KMS-11 (cell line): ENCODE data around the gene PRG2.

Experiments
- H2AFZ ChIP-seq: fragments of 200-600 bp; sonication (generic); 2 replicates; pipeline ENCODE4 v1.6.1; 2016; ENCODE audit warnings: antibody characterized with exemption, mixed run types, low read depth
- H3K27ac ChIP-seq: fragments of 200-600 bp; sonication (generic); 2 replicates; pipeline ENCODE4 v1.6.1; 2016; ENCODE audit warnings: mild to moderate bottlenecking, mixed run types
- H3K27me3 ChIP-seq: fragments of 200-600 bp; sonication (generic); 2 replicates; pipeline ENCODE4 v1.6.1; 2017; ENCODE audit warnings: mild to moderate bottlenecking, low read depth, mixed run types, moderate library complexity; ENCODE audit not compliant: insufficient read depth
- H3K36me3 ChIP-seq: fragments of 200-600 bp; sonication (generic); 2 replicates; pipeline ENCODE4 v1.6.1; 2017; ENCODE audit warnings: mild to moderate bottlenecking, mixed run types; ENCODE audit not compliant: insufficient read depth
- H3K4me1 ChIP-seq: fragments of 200-600 bp; sonication (generic); 2 replicates; pipeline ENCODE4 v1.6.1; 2016; ENCODE audit warnings: mild to moderate bottlenecking, low read depth, mixed run types; ENCODE audit not compliant: poor library complexity, severe bottlenecking
- H3K4me2 ChIP-seq: fragments of 200-600 bp; sonication (generic); 2 replicates; pipeline ENCODE4 v1.7.0; 2016; ENCODE audit warnings: mild to moderate bottlenecking, mixed run types
- H3K4me3 ChIP-seq: fragments of 200-600 bp; sonication (generic); IDR thresholded peaks from 2 replicates; pipeline ENCODE4 v1.6.1; 2017; ENCODE audit warnings: low read depth, low read length, mixed read lengths; ENCODE audit not compliant: insufficient read depth
- H3K79me2 ChIP-seq: fragments of 200-600 bp; sonication (generic); 2 replicates; pipeline ENCODE4 v1.6.1; 2016; ENCODE audit warnings: low read depth, mixed run types; ENCODE audit not compliant: insufficient read depth
- H3K9ac ChIP-seq: fragments of 200-600 bp; sonication (generic); 2 replicates; pipeline ENCODE4 v1.6.1; 2016; ENCODE audit warnings: mild to moderate bottlenecking, mixed run types
- H4K20me1 ChIP-seq: fragments of 200-600 bp; sonication (generic); 2 replicates; pipeline ENCODE4 v1.6.1; 2016; ENCODE audit warnings: mild to moderate bottlenecking, mixed run types; ENCODE audit not compliant: insufficient read depth
- CTCF ChIP-seq: fragments of 200-600 bp; sonication (generic); conservative IDR thresholded peaks from 2 replicates; pipeline ENCODE4 v1.6.1; 2017; ENCODE audit warnings: low read depth, mild to moderate bottlenecking, antibody characterized with exemption, low read length, moderate library complexity, mixed read lengths

PRG2 gene

DNA sequence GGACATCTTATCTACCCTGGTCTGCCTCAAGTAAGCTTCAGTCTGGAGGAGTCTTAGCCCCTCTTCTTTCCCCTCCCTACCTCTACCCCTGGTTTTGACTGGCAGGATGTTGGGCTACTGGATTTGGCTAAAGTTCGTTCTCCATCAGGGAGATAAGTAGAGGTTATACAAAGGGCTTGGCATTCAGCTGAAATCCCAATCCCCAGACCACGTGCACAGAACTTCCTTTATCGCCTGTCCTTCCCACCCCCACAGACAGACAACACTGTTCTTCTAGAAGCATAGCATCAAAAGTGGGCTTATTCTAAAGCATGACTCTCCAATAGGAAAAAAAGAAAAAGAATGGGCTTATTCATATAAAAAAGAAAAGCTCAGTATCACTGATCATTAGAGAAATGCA, 17.3 kb downstream of the PRG2 start:
- no peak for TF ChIP-seq CTCF
- H3K4me1 ChIP-seq = no peaks in the 10 kb centered on the region
- no peaks in the 10 kb centered on the region for H3K36me3 ChIP-seq
- H3K4me3 ChIP-seq = no peak overlapping the region
- H2AFZ ChIP-seq = no peak overlapping the region
- H3K27ac ChIP-seq = no peak overlapping the region
- H3K9ac ChIP-seq = no peak overlapping the region
- no peaks in the 10 kb centered on the region for H4K20me1 ChIP-seq
- no peak overlapping the region for H3K4me2 ChIP-seq
- H3K27me3 ChIP-seq = no peaks in the 10 kb centered on the region
- no peaks in the 10 kb centered on the region for H3K79me2 ChIP-seq

- H3K9ac ChIP-seq = no peak overlapping the region
- no peak for TF ChIP-seq CTCF
- no peak overlapping the region for H3K27ac ChIP-seq
- H3K79me2 ChIP-seq = no peaks in the 10 kb centered on the region
- no peak overlapping the region for H2AFZ ChIP-seq
- no peaks in the 10 kb centered on the region for H4K20me1 ChIP-seq
- no peaks in the 10 kb centered on the region for H3K4me1 ChIP-seq
- H3K27me3 ChIP-seq = no peaks in the 10 kb centered on the region
- H3K4me2 ChIP-seq = no peak overlapping the region
- H3K4me3 ChIP-seq = no peak overlapping the region
- no peaks in the 10 kb centered on the region for H3K36me3 ChIP-seq
Measured at GRCh38 chr11:57370941-57371340, 19.5 kb downstream of the PRG2 start.

DNA sequence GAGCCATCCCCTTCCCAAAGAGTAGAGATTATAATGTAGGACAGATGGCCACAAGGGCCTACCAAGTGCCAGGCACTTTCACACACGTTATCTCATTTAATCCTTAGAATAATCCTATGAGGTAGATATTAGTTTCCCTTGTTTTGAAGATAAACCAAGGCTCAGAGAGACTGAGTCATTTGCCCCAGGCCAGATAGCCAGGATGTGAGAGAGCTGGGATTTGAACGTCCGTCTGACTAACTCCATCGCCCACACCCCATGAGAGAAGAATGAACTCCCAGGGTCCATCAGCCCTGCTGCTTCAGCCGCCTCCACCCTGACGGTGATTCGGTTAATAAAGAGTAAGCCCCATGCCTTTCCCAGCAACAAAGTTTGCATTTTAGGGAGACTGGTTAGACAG, 20.2 kb downstream of the PRG2 start:
- Histone ChIP-seq H3K79me2 (no peaks in the 10 kb centered on the region), H3K27me3 (no peaks in the 10 kb centered on the region), H3K9ac (no peak overlapping the region), H3K4me2 (no peak overlapping the region), H2AFZ (no peak overlapping the region), H3K4me1 (no peaks in the 10 kb centered on the region), H3K4me3 (no peak overlapping the region), H3K36me3 (no peaks in the 10 kb centered on the region), H3K27ac (no peak overlapping the region), H4K20me1 (no peaks in the 10 kb centered on the region)
- no peak for TF ChIP-seq CTCF

GRCh38 chr11:57368845-57369232, 21.6 kb downstream of the PRG2 start:
- no peak for TF ChIP-seq CTCF
- no peaks in the 10 kb centered on the region for H3K27me3 ChIP-seq
- no peak overlapping the region for H3K27ac ChIP-seq
- no peak overlapping the region for H3K9ac ChIP-seq
- no peak overlapping the region for H2AFZ ChIP-seq
- no peaks in the 10 kb centered on the region for H4K20me1 ChIP-seq
- no peaks in the 10 kb centered on the region for H3K79me2 ChIP-seq
- no peak overlapping the region for H3K4me2 ChIP-seq
- no peak overlapping the region for H3K4me3 ChIP-seq
- H3K4me1 ChIP-seq = no peaks in the 10 kb centered on the region
- H3K36me3 ChIP-seq = no peaks in the 10 kb centered on the region
